Activated T-helper 1 cell treated with anti-CD3 and anti-CD28 coated beads, Interleukin-2, amount 50 U/mL, for 16 hours (primary cell): ENCODE results near the gene MTX2.
"Not testable (repeated sequence)": the region's sequence is repeated elsewhere in the genome, so short reads cannot be mapped to it uniquely, and the experiment has no call there.

Source experiments
- DNase-seq, 2 donors: peaks; one replicate each; pipeline ENCODE4 v3.0.0-alpha.2; 2020; ENCODE audit warnings: low read depth in 1 of 2, low spot score in 1 of 2

Gene MTX2

GRCh38 chr2:176373155-176373554 lies 103.9 kb downstream of the MTX2 start:
- DNase-seq: not testable (repeated sequence)

GRCh38 chr2:176378323-176378722 lies 109.1 kb downstream of the MTX2 start:
- DNase-seq: no peak

GRCh38 chr2:176380341-176380740 lies 111.1 kb downstream of the MTX2 start:
- DNase-seq: no peak

- no peak for DNase-seq
Measured at GRCh38 chr2:176383100-176383499, 113.9 kb downstream of the MTX2 start.

- no peak for DNase-seq
Measured at GRCh38 chr2:176383836-176384442, 114.7 kb downstream of the MTX2 start.

GRCh38 chr2:176385219-176385759 lies 116.0 kb downstream of the MTX2 start:
- DNase-seq: no peak

- no peak for DNase-seq
Measured at GRCh38 chr2:176385838-176386237, 116.6 kb downstream of the MTX2 start.
